ENCODE measurements around the gene C11orf21.

The C11orf21 gene

GRCh38 chr11:2320568-2321310 lies 19.0 kb upstream of the C11orf21 start:
- no peak for DNase-seq

- no peak for DNase-seq
Observed at GRCh38 chr11:2319791-2320472, 18.2 kb upstream of the C11orf21 start.

- no peak for DNase-seq
Observed at GRCh38 chr11:2318707-2319106, 17.0 kb upstream of the C11orf21 start.

GRCh38 chr11:2318123-2318522 lies 16.4 kb upstream of the C11orf21 start:
- DNase-seq = no peak

GRCh38 chr11:2317354-2318050 lies 15.8 kb upstream of the C11orf21 start:
- no peak for DNase-seq

- DNase-seq = no peak
Observed at GRCh38 chr11:2316963-2317244, 15.2 kb upstream of the C11orf21 start.

GRCh38 chr11:2316169-2316962 lies 14.6 kb upstream of the C11orf21 start:
- DNase-seq = no peak

GRCh38 chr11:2315395-2316168 lies 13.9 kb upstream of the C11orf21 start:
- DNase-seq = no peak

GRCh38 chr11:2314525-2315394 lies 13.0 kb upstream of the C11orf21 start:
- no peak for DNase-seq

- no peak for DNase-seq
Observed at GRCh38 chr11:2314136-2314524, 12.4 kb upstream of the C11orf21 start.

- DNase-seq = no peak
Observed at GRCh38 chr11:2313051-2313951, 11.6 kb upstream of the C11orf21 start.

- DNase-seq = no peak
Observed at GRCh38 chr11:2312232-2313042, 10.7 kb upstream of the C11orf21 start.

- no peak for DNase-seq
Observed at GRCh38 chr11:2311353-2312133, 9.8 kb upstream of the C11orf21 start.

- DNase-seq = no peak
Observed at GRCh38 chr11:2310786-2311352, 9.2 kb upstream of the C11orf21 start.

- no peak for DNase-seq
Observed at GRCh38 chr11:2310073-2310785, 8.5 kb upstream of the C11orf21 start.

- DNase-seq = no peak
Observed at GRCh38 chr11:2309251-2310072, 7.7 kb upstream of the C11orf21 start.

GRCh38 chr11:2308713-2309112 lies 7.0 kb upstream of the C11orf21 start:
- DNase-seq = no peak
